AG10803 (cell line): Measurements from ENCODE around the gene SHLD2.
"Not testable (repeated sequence)": the region's sequence is repeated elsewhere in the genome, so short reads cannot be mapped to it uniquely, and the experiment has no call there.

ENCODE experiments used
- DNase-seq: peaks from one replicate; pipeline ENCODE4 v3.0.0; 2010; ENCODE audit warnings: low read depth
- H3K4me3 ChIP-seq: 2 replicates; pipeline ENCODE4 v1.5.1; 2011; ENCODE audit warnings: mild to moderate bottlenecking, low read length, control low read depth
- TF ChIP-seq, protein P1 (sequence below): conservative IDR thresholded peaks from 2 replicates; pipeline ENCODE4 v1.5.1; 2011; ENCODE audit warnings: mild to moderate bottlenecking, low read length, control low read depth, inconsistent platforms

The SHLD2 gene

DNA sequence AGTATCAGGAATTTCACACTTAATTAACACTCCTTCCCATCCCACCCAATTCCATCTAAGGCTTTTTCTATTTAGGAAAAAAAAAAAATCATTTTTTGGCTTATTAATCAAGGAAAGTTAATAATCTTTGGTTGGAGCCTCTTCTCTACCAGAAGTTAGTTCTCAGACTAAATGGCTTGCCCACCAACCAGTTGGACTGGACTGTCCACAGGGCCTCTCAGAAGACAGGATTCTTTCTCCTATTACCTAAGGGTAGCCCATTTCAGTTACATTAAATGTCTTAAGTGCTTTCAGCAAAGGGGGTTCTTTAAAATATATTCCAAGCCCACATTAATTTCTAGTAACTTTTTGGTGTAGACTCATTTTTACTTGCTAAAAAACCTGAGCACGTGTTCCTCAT lies 35.6 kb upstream of the SHLD2 start:
- TF ChIP-seq, protein P1, sequence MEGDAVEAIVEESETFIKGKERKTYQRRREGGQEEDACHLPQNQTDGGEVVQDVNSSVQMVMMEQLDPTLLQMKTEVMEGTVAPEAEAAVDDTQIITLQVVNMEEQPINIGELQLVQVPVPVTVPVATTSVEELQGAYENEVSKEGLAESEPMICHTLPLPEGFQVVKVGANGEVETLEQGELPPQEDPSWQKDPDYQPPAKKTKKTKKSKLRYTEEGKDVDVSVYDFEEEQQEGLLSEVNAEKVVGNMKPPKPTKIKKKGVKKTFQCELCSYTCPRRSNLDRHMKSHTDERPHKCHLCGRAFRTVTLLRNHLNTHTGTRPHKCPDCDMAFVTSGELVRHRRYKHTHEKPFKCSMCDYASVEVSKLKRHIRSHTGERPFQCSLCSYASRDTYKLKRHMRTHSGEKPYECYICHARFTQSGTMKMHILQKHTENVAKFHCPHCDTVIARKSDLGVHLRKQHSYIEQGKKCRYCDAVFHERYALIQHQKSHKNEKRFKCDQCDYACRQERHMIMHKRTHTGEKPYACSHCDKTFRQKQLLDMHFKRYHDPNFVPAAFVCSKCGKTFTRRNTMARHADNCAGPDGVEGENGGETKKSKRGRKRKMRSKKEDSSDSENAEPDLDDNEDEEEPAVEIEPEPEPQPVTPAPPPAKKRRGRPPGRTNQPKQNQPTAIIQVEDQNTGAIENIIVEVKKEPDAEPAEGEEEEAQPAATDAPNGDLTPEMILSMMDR, result no peak
- H3K4me3 ChIP-seq, result no peak overlapping the region
- no peak for DNase-seq

DNA sequence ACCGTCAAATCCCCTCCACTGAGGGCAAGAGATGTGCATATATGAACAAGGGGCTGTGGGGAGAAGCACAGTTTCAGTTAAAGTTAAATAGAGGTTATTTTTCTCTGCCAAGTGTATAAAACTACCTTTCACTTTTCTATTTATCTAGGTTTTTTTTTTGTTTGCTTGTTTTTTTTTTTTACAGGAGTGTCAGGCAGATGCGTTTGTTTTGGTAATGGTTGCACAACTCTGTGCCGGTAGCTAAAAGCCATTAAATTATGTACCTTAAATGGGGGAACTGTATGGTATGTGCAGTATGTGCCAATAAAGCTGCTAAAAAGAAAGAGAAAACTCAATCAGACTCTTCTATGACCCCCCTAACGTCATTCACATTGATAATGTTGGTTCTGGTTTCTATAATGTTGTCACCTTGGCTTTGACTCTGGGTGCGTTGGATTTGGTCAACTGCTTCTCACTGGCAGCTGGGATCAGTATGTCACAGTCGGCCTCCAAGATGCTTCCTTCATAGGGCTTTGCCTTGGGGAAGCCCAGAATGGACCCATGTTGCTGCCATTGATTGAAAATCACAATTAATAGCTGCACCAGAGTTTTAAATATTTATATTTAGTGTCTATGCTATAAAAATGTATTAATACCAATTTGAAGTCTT lies 34.6 kb upstream of the SHLD2 start:
- H3K4me3 ChIP-seq, result no peak overlapping the region
- TF ChIP-seq, protein P1, result no peak
- DNase-seq, result no peak

DNA sequence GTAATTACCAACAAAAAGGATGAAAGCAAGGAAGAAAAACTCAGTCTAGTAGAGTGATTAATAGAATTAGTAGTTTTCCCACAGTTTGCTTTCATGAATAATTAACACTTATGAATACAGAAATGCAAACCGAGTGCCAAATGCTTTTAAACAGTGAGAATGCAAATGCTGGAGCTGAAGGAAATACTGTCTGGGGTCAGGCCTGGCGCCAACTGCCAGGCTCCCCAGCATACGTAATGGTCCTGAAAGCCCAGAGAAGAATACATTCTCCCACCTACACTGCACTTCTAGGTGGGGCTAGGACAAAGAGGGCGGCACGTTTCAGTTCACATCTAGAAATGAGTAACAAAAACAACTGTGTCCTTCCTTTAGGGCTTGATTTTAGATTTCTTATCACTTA lies 30.4 kb upstream of the SHLD2 start:
- TF ChIP-seq, protein P1, result no peak
- no peak overlapping the region for H3K4me3 ChIP-seq
- DNase-seq, result no peak

DNA sequence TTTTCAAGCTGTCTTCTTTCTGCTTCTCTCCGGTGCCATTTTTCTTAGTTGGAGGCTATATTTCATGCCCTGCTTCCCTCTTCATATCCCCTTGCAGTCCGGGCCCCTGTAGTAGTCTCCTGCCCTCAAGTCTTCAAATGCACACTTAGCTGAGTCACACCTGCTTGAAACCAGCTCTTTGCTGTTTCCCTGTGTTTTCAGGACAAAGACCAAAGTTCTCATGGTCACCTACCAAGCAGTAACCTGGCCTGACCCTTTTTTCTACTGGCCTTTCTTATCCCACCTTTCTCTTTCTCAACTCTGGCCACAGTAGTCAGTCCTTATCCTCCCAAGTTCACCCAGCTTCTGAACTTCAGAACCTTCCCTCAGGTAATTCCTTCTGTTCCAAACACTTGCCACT lies 28.8 kb upstream of the SHLD2 start:
- no peak for DNase-seq
- no peak overlapping the region for H3K4me3 ChIP-seq
- TF ChIP-seq, protein P1, result no peak

DNA sequence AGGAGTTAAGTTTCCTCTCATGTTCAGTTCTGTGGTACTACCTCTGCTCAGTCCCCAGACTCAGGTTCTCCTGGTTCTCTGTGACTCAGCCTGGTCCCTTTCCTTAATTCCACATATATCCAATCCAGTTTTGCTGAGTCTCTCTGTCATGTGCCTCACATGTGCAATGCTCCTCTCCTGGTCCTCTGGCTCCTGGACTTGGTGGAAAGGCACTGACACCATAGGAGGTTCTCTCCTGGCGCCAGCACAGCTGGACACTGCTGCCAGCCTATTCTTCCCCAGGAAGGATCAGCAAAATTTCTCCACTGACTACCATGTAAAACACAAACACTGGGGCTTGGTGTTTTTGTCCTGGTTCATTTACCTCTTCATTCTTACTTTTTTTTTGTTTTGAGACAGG lies 28.1 kb upstream of the SHLD2 start:
- TF ChIP-seq, protein P1, result no peak
- H3K4me3 ChIP-seq, result no peak overlapping the region
- no peak for DNase-seq

DNA sequence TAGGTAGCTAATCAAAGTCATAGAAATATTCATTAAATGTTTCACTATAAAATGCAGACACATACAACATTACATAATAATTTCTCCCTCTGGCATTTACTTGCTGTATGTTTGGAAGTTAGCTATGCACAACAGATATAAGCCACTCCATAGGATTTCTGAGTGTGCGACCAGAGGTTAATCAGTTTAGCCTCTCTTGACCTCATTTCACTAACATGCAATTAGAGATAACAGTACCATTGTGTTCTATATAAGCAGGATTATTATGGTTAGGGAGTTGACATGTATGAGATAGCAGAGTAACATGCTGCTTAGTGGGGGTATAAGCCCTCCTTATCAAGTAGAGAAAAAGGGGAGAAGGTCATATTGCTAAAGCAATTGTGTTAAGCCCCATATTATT lies 26.7 kb upstream of the SHLD2 start:
- no peak overlapping the region for H3K4me3 ChIP-seq
- TF ChIP-seq, protein P1, result no peak
- DNase-seq, result no peak

DNA sequence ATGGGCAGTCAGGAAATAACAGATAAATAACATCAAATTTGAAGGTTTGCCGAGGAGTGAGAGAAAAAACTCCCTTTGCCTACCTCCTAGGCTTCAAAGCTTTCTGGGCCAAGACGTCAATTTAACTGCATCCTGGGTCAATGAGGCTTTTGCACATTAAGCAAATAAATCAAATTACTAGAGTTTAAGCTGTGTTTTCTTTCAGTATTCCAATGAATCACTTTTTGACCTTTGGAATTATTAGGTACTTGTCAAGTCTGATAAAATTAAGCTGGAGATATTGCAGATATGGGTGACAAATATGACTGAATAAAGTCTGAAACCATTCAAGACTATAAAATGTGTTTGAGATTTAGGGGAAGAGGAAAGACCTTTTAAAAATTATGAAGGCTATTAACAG lies 22.6 kb upstream of the SHLD2 start:
- no peak overlapping the region for H3K4me3 ChIP-seq
- DNase-seq, result no peak
- TF ChIP-seq, protein P1, result no peak

DNA sequence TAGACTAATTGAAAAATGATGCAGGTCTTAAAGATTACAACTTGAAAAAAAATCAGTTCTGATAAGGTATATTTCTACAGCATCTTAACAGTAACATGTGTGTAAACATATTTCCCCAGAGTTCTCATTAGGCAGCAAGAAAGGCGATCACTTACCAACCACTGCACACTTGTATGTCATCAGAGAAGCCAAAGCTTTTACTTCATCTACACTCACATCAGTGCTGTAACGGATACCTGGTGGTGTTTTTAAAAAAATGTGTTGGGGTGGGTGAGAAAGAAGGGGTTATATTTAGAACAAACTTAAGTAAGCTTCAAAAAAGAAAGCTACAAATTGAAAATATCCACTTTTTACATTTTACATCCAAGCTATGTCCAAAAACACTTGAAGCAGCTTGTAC lies 18.6 kb upstream of the SHLD2 start:
- not testable (repeated sequence) for H3K4me3 ChIP-seq, DNase-seq
